HG03469 (cell line): ENCODE data around the gene FDXR.

ENCODE experiments used
- ATAC-seq: cut with Tn5 transposase; IDR thresholded peaks from one replicate; pipeline ENCODE4 v1.9.1; 2021; ENCODE audit warnings: mild to moderate bottlenecking, moderate library complexity, moderate number of reproducible peaks; ENCODE audit not compliant: unreplicated experiment

Gene FDXR

DNA sequence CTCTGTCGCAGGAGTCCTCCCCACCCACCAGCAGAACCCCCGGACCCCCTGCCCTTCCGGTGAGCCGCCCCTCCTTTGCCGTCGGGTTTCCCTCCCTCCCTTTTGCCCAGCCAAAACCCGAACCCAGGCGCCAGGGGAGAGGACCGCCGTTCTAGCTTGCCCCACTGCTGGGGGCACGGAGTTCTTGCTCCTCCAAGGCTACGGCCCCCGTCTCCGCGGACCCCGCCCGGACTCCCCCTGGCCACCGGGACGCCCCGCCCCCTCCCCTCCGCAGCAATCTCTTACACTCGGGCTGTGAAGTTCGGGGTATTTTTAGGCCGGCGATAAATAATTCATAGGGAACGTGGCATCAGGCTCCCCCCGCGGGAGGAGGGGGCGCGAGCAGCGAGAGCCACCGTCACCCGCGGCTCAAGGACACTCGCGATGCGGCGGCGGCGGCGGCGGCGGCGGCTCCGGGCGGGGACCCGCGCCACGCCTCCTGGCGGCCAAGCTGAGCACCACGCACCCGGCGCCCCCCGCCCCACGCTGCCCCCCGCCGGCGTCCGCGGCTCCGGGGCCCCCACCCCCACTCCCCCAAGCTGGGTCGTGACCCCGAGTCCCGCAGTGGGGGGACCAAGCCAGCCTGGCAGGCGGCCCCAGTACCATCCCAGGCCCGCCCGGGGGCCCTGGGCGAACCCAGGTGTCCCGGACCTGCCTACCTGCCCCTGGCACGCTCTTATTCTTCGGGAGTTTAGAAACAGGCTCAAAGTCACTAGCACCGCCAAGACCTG lies 13.2 kb downstream of the FDXR start, which contains the start of gene GRIN2C:
Gene GRIN2C, minus strand, starts transcription at position 427 of the 770 bp plus-strand sequence. CDS start 4,793 bp downstream, outside the sequence.
- no peak for ATAC-seq

DNA sequence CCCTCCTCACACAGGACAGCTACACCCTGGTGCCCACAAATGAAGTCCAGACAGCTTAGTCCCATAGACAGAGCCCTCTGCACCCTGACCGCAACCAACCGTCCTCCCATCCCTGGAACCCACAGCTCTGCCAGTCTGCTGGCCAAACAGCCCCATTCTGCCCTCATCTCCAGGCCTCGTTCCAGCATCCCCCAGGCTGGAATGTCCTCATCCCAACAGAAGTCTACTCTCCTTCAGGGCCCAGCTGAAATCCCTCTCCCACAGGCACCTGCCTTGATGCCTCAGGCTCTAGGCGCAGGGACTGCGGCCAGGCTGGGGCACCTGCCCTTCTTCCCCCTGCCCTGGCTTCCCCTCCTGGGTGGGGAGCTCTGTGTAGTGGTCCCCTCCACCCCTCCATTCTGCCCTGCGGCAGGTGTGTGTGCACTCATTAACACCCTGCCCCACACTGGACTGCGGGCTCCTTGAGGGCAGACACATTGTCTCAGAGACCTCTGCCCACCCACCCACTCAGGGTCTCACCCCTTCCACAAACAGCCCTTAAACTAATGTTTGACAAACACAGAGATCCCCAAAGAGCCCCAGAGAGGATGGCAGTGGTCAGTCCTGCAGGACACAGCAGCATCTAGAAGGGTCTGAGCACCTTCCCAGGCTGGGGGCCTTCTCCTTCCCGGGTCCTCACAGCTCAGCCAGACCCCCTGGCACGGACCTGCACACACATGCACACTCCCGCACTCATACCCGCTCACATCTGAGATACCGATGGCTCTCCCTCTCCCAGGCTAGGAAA lies 13.9 kb downstream of the FDXR start:
- ATAC-seq: no peak

DNA sequence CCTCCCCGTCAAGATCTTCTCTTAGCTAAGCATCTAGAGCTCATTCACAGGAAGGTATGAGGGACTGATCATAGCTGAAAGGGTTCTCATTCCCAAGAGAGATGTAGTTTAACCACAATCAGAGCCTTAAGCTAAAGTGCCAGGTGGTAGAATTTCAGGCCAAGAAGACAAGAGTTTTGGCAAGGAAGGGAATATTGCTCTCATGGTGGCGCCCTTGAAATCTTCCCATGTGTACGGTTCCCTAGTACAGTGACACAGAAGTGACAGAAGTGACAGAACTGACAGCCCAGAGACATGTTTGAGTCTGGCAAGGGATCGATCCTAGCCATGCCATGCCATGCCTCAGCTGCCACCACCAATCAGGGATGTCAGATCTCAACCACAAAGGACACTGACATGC lies 15.6 kb downstream of the FDXR start:
- no peak for ATAC-seq

DNA sequence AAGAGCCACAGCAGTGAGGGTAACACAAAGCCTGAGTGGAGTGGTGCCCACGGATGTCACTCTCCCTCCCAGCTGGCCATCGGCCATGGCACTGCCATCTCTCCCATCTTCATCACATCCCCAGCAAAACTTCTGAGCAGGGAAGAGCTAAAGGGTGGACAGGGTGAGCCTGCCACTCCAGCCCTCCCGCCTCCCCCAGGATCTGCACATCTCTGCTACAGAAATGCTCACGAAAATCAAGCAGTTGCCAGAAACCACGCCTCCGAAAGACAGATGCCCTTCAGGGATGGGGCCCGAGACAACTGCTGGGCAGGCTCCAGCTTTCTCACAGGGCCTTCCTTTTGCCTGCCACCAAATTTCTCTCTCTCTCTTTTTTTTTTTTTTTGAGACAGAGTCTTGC lies 16.7 kb downstream of the FDXR start:
- ATAC-seq: no peak

DNA sequence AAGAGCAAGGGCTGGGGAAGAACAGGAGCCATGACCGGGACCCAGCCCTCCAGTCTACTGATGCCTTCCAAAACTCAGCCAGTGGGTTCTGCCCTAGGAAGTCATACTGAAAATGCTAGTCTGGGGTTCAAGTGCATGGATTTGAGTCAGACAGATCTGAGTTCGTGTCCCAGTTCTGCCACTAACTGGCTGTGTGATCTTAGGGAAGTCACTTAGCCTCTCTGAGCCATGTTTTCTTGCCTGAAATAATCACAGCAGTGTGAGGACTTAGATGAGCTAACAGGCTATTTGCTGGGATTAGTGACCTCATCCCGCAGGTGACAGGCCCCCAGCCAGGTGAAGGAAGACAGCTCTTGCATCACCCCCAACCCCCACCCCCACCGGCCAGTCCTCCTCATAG lies 17.5 kb downstream of the FDXR start:
- ATAC-seq: no peak

DNA sequence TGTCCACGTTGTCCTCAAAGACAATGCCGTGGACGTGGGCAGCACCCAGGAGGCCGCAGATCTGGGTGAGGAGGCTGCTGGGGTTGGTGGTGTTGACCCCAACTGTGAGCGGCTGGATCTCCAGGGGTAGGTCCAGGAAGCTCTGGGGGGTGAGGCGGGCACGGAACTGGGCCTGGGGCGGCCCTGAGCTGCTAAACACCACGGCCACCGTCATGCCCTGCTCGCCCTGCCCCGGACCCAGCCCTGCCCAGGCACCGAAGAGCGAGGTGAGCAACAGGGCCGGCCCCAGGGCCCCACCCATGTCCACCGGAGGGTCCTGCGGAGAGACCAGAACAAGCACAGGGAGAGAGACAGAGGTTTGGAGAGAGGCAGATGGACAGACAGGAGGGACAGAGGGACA lies 18.0 kb downstream of the FDXR start:
- ATAC-seq: no peak

DNA sequence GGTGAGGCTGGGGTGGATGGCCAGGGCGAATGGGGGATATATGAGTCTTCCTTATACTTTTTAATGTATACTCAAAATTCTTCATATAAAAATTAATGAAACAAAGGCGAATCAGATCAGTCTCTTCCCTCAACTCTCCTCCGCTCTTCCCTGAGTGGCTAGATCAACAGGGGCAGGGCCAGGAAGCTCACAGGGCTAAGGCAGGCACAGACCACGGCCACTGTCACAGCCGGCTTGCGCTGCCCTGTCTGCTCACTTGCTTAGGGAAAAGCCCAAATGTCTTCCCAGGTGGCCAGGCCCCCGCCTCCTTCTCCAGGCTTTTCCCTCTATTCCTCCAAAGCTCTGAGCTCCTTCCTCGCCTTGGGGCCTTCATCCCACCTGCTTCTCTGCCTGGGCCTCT lies 19.1 kb downstream of the FDXR start:
- no peak for ATAC-seq

DNA sequence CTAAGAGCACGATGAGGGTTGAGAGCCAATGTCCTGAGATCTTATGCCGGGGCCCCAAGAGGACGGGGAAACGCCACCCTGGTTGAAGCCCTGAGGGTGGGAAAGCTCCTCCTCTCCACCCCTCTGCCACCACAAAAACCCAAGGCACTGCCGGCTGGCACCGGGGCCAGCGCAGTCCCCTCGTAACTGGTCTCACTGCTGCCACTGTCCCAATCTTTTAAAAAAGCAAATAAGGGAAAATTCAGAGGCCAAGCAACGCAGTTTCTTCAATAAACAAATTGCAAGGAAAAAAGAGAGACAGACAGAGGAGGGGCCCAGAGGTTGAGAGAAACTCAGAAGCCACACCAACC lies 19.8 kb downstream of the FDXR start:
- ATAC-seq: no peak

DNA sequence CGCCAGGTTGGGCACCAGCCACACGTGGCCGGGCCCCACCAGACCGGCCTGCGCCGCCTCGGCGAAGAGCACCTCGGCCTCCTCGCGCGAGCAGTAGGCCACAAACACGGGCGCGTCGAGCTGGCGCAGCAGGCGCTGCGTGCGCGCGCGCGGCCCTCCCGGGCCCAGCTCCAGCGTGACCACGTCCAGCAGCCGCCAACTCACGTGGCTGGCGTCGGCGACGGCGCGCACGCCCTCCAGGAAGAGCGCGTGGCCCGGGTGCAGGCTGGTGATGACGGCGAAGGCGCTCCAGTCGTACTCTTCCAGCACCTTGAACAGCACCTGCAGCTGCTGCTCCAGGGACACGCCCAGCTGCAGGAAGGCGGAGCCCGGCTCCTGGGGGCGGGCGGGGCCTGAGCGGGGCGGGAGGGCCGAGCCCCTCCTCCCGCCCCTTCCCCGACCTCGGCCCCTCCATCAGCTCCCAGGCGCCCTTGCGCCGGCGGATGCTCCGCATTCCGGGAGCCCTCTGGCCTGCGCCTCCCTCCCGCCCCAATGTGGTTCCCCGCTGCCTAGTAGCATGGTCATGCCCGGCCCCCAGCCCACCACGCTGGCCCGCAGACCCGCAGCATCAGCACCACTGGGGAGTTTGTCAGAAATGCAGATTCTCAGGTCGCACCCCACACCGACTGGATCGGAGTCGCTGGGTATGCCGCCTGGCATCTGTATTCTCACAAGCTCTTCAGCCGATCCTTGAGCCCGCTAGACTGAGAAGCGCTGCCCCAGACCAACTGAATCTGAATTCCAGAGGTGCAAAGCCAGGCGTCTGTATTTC lies 20.4 kb downstream of the FDXR start:
- ATAC-seq: no peak

DNA sequence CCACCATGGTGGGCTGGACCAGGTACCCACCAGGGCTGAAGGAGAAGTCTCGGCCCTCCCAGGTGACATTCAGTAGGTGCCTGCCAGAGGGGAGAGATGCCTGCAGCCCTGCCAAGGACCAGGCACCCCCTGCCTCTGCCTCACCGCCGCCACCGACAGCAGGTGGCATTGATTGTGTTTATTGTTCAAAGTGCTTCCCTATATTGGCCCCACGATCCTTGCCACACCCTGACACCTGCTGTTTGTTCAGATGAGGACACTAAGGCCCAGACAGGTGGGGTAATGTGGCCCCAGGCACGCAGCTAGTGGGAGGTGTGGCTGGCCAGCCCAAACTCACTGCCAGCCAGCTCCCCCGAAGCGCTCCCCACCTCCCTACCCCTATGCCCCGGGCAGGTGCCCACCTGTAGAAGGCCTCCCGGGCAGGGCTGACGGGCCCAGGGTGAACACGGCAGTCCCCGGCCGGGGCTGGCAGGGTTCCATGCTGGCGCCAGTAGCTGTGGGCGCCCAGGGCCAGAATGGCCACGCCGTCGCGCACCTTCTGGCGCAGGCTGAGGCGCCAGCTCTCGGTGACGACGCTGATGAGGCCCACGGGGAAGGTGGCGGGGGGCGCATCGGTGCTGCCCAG lies 21.1 kb downstream of the FDXR start:
- no peak for ATAC-seq

DNA sequence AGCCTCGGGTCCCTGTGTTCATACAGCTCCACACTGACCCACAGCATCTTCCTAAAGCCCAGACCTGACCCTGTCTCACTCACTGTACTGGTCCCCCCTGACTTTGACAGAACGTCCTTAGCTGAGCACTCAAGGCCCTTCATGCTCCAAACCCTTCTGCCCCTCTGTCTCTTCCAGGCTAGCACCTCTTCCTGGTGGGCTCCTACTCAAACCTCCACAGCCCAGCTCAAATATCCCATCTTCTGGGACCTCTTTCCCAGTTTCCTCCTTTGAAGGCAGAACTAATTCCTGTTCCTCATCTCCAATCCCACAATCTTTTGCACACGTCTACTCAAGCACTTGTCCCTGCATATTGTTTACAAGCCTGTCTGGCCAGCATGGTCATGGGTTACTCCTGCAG lies 21.9 kb downstream of the FDXR start:
- ATAC-seq: no peak

DNA sequence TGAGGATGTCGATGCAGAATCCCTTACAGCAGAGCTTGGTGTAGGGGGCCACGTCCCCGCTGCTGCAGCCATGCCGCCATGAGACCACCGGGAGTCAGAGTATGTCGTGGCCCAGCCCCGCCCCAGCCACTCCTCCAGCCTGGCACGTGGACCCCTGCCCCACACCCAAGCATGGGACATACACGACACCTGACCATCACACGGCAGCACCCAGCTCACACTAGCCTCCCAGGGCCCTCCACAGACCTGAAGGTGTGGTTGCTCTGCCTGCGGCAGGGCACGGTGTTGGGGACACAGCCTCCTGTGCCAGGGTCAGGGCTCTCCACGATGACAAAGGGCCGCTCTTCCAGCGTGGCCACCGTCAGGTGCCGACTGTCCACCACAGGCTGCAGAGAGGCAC lies 22.5 kb downstream of the FDXR start:
- no peak for ATAC-seq

DNA sequence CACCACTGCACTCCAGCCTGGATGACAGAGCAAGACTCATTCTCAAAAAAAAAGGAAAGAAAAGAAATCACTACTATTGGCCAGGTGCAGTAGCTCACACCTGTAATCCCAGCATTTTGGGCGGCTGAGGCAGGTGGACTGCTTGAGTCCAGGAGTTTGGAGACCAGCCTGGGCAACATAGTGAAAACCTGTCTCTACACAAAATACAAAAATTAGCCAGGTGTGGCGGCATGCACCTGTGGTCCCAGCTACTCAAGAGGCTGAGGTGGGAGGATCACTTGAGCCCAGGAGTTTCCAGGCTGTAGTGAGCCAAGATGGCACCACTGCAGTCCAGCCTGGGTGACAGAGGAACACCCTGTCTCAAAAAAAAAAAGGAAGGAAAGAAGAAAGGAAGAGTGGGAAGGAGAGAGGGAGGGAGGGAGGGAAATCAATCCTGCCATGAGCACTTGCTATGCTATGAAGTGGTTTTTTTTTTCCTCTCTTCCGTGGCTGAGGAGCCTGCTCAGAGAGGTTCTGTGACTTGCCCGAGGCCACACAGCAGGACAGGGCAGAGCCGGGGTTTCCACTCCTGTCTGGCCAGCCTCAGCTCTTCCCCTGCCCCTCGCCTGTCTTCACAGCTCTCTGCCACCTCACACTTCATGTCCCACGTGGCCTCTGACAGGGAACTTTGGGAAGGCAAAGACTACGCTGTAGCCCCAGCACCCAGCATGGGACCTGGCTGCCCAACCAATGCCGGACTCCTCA lies 24.0 kb downstream of the FDXR start:
- ATAC-seq: no peak

DNA sequence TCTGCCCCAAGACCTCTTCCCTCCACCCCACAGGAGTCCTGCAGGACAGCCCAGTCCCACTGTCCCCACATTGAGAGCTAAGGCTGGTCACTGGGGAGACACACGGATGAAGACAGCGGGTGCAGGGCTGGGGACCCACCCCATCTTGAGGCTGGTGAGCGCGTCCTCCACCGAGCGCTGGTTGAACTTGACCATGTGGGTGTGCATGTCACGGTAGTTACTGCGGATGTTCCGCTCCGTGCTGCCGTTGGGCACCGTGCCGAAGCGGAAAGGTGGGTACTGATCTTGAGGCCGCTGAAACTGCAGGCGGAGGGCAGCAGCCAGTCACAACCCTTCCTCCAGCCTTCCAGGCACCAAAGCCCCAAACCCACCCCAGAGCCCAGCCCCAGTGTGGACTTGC lies 26.2 kb downstream of the FDXR start:
- no peak for ATAC-seq

DNA sequence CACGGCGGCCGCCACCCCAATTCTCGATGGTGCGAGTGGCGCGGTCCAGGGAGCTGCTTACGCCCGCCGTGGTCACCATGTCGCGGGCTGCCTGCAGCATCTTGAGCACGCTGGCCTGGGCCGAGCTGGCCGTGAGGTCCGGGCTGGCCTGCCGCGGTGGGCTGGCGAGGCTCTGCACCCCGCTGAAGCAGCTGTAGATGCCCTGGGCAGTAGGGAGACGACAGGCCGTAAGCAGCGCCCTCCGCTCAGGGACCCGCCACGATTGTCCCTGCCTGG lies 29.5 kb downstream of the FDXR start:
- no peak for ATAC-seq

DNA sequence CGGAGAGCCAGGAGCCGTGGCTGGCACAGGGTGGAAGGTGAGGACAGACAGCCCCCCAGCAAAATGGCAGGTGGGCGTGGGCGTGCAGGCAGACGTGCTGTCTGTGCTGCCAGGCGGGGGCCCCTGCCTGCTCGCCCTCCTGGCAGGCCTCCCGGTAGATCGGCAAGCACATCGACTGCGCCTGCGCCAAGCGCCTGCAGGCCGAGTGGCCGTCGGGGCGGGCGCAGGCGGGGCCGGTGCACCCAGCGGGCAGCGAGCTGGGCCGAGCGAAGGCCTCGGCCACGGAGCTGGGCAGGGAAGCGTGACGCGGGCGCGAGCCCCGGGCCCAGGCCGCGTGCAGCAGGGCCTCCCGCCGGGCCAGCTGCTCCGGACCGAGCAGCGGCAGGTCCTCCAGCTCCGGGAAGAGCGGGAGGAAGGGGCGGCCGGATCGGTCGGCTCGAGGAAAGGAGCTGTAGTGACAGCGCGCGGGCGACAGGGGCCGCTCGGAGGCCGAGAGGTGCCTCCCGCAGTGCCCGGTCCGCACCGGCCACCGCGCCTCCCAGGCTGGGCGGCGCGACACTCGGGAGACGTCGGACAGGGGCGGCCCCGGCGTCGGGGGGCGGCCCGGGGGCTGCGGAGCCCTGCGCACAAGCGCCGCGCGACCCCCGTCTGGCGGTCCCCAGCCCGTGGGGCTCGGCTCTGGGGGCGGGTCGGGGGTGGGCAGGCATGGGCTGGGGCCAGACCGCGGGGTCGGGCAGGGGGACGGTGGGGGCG lies 30.0 kb downstream of the FDXR start:
- ATAC-seq: no peak

DNA sequence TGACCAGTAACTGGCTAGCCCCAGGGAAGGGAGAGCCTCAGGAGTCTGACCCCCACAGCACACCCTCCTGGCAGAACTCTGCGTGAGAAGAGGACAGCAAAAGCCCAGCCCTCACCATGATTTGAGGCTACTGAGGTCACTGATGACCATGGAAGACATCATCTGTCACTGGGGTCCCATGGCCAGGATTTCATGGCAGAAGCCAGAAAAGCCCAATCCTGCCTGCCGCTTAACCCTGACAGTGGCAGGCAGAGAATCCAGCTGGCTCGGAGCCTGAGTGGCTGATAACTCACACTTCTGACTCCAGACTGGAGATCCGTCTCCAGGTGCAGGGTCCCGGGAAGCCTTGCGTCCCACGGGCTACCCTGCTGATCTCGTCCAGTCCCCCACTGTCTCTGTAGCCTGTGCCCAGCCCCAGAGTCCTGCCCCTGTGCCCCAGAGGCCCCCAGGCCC lies 30.6 kb downstream of the FDXR start:
- no peak for ATAC-seq

DNA sequence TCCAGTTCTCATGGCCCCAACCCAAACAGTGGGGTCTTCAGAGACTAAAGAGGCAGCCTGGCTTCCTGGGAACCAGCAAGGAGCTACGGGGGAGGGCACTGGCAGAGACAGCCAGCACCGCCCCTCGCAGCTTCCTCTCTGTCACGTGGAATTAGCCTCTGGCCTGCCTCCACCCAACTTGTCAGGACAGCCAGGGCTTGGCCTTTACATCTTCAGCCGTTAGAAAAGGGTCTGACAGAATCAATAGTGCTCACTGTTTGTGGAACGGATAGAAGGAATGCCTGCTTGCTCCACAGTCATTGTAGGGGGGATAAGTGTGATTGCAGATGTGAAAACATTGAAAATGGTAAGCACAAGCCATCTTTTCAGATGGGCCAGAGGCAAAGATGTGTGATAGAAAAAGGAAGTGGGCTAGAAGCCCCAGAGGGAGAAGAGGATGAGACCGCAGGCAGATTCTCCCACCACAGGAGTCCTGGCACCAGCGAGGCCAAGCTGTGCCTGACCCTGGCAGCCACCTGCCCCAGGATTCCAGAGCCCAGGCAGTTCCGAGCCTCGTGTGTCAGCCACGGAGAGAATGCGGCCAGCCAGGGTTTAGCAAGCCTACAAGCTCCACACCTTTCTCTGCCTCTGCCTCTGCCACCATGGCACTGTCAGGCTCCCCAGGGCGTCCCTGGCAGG lies 31.7 kb downstream of the FDXR start:
- ATAC-seq: no peak
